ENCODE data around the gene TESK1. TPM values are rescaled to one million over a fixed set of nuclear protein-coding genes. Genes with fewer than 3 reads are reported as not detected.
"Not testable (repeated sequence)": the region's sequence is repeated elsewhere in the genome, so short reads cannot be mapped to it uniquely, and the experiment has no call there.

The TESK1 gene
- total RNA-seq, 1 donor from 2014 or later, result 12.2 TPM

DNA sequence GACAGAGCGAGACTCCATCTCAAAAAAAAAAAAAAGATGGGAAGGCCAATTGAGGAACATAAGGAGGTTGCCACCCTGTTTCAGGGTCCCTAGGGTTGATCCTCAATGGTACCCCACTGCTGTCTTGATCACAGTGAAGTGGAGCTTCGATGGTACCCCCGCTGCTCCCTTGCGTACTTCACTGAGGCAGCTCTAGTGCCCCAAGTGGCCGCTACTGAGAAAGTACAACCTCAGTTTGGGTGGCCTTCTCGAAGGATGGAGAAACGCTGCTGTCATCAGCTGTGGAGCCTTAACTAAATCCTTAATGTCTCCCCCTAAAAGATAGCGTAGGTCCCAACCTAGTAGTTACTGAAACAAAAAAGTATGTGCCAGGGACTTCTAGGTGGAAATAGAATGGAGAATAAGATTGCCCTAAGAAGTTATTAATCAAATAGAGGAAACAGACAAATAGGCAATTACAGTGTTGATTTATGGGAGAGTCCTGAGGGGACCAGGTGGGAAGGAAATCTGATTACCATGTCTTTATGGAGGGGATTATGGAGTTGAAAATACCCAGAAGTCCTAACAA lies 6.3 kb downstream of the TESK1 start:
- no peak for FAIRE-seq
- peak in 1 of 2 donors; percentile 65 for DNase-seq (ENCODE audit: low spot score in 2 of 2)

DNA sequence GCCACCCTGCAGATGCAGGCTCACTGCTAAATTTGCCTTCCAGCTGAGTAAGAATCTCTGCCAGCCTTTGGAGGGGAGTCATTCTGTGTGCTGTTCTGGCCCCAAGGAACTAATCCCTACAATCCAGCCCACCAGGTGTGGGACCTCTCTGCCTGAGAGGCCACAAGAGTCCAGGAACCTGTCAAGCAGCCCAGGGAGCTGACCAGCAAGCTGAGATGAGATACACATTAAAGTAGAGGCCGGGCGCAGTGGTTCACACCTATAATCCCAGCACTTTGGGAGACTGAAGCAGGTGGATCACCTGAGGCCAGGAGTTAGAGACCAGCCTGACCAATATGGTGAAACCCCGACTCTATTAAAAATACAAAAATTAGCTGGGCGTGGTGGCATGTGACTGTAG lies 7.0 kb downstream of the TESK1 start:
- FAIRE-seq, result not testable (repeated sequence)

GRCh38 chr9:35612843-35613242 lies 7.8 kb downstream of the TESK1 start:
- DNase-seq (ENCODE audit: low spot score in 2 of 2), result no peak
- FAIRE-seq, result no peak

More for the DNA sequence above, 7.0 kb downstream of the TESK1 start:
- DNase-seq (ENCODE audit: low spot score in 2 of 2), result not testable (repeated sequence)

DNA sequence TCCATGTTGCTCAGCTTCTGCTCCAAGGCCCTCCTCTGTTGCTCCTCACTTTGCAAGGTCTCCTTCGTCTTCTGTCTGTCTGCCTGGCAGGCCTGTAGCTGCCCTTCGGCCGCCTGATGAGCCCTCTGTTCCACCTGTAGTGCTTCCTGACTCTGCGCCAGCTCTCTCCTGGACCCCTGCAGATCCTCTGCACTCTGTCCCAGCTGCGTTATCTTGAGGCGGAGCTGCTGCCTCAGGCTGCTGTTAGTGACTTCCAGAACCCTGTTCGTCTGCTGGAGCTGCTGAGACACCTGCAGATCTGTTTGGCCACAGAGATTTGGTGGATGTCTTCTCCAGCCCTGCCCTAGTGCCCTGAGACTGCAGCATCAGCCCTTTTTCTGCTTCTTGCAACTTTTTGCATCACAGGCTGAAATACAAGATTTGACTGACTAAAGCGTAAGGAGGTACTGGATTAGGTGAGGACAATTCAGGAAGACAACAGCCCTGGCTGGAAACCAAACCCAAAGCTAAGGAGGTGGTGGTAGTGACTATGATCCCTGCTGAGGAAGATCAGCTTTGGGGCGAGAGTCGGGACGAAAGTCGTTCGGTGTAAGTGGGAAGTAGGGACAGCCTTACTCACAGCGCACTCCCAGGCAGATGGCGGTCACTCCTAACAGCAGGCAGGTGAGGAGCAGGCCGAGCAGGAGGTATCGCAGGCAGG lies 11.1 kb downstream of the TESK1 start:
- FAIRE-seq, result no peak
- no peak for DNase-seq (ENCODE audit: low spot score in 2 of 2)

DNA sequence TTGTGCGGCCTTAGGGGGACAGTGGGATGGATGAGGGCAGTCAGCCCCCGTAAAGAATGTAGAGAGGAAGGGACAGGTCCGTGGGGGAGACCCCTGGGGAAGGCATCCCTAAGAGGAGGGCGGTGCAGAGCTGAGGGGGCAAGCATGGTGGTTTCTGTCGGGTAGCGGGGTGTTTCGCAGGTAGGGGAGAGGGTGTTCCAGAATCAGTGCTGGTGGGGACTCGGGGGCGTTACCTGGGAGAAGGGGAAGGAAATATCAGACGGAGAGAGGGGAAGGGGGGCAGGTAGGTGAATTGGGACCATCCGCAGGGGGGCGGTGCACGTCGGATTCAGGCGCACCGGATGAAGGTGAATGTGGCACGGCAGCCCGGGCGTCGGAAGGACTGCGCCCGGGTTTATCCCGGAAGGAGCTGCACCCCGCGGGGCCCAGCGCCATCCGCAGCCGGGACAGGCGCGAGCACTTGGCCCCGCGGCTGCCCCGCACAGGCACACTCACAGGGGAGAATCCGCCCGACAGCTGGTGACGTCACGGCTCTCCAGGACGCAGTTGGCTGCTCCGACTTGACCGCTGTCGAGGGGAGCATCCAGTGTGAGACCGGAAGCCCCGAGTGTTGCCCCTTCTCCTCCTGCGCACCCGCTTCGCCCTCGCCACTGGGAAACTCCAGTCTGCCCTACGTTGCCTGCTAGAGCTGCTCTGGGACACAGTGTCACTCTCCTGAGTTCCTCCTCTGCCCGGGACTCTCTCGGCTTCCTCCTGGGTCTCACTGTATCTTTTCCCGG lies 11.8 kb downstream of the TESK1 start:
- DNase-seq (ENCODE audit: low spot score in 2 of 2), result peak in 1 of 2 donors; percentile 71

GRCh38 chr9:35617548-35617947 lies 12.5 kb downstream of the TESK1 start:
- DNase-seq (ENCODE audit: low spot score in 2 of 2) (no peak), FAIRE-seq (no peak)

More for the DNA sequence above, 11.8 kb downstream of the TESK1 start:
- FAIRE-seq, result no peak

GRCh38 chr9:35618325-35618727 lies 13.3 kb downstream of the TESK1 start, which contains the start of gene CD72:
TSS of gene CD72 (minus strand) at chr9:35618413. CDS start at chr9:35618303, 110 bp downstream.
- DNase-seq (ENCODE audit: low spot score in 2 of 2) (no peak), FAIRE-seq (no peak)

DNA sequence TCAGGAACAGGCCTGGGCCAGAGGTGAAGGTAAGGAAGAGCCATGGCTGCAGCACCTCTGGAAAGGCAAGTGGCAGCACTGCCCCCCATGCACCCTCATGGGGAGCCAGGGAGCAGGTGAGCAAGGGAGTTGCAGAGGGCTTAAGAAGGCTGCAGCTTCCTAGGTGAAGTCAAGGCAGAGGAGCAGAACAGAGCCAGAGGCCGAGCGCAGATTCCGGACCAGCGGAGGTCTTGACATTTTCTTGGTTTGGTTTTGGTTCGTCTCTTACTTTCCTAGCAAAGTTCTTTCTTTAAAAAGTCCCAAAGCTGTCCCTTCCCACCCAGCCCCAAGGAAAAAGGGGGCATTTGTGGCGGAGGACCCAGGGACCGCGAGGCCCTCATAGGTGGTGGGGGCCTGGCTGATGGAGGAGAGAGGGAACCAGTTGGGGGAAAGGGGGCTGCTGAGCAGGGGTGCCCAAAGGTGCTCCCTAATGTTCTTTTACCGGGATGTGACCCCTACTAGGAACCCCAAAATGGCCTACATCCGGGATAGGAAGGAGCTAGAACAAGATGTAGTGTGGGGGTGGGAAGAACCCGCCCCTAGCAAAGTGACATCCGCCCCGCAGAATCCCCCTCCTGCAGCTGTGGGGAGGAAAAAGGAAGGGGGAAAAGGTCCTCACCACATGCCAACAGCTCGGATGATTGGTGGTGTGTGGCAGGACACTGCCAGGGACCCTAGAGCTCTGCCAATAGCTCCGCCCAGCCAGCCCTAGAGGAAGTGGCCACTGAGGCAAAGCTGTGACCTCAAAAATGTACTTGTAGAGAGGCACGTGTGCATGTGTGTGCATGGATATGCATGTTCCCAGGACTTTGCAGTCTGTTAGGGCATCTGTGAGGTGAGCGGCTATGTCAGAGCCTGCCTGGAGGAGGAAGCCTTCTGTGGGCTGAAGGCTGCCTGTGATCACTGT lies 14.1 kb downstream of the TESK1 start:
- no peak for FAIRE-seq

DNA sequence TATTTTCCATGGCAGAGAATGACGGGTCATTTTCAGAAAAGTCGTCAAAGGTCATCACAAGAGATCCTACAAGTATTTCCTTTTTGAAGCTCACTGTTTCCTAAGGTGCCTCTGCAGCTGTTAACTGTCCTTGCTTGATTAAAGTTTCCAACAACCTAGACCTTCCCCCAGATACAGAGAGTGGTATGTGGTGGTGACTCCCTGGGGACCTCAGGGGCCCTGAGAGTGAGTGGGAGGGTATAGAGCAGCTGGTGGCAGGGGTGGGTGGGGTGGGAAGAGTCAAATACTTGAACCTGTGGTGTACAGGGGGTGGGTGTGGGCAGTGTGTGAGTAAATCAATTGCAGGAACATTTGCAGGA lies 14.7 kb downstream of the TESK1 start:
- no peak for FAIRE-seq

More for the DNA sequence above, 14.1 kb downstream of the TESK1 start:
- DNase-seq (ENCODE audit: low spot score in 2 of 2), result no peak

GRCh38 chr9:35627575-35627974 lies 22.5 kb downstream of the TESK1 start:
- FAIRE-seq, result no peak

More for the DNA sequence above, 14.7 kb downstream of the TESK1 start:
- no peak for DNase-seq (ENCODE audit: low spot score in 2 of 2)

DNA sequence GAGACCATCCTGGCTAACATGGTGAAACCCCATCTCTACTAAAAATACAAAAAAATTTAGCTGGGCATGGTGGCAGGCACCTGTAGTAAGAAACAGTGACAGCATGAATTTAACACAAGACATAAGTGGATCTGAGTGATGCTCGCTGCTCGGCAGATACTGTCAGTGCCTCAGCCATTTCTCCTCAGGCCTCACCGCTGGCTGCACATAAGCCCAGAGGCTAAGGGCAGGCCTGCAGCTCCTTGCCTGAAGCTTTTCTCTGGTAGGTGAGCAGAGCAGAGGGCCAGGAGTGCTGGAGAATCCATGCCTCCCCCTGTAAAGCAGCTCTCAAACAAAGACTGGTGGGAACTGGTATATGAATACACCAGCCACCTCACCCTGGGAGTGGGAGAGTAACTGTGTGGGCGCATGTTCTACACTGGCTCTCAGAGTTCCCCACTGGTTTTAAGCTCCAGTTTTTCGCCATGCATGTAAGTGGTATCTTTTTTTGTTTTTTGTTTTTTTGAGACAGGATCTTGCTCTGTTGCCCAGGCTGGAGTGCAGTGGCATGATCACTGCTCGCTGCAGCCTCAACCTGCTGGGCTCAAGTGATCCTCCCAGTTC lies 23.4 kb downstream of the TESK1 start:
- FAIRE-seq (no peak), DNase-seq (ENCODE audit: low spot score in 2 of 2) (no peak)

More at GRCh38 chr9:35627575-35627974, 22.5 kb downstream of the TESK1 start:
- DNase-seq (ENCODE audit: low spot score in 2 of 2), result no peak

- no peak for FAIRE-seq
- no peak for DNase-seq (ENCODE audit: low spot score in 2 of 2)
Observed at GRCh38 chr9:35629597-35629996, 24.5 kb downstream of the TESK1 start.

GRCh38 chr9:35635730-35636129 lies 30.7 kb downstream of the TESK1 start:
- no peak for FAIRE-seq
- no peak for DNase-seq (ENCODE audit: low spot score in 2 of 2)

DNA sequence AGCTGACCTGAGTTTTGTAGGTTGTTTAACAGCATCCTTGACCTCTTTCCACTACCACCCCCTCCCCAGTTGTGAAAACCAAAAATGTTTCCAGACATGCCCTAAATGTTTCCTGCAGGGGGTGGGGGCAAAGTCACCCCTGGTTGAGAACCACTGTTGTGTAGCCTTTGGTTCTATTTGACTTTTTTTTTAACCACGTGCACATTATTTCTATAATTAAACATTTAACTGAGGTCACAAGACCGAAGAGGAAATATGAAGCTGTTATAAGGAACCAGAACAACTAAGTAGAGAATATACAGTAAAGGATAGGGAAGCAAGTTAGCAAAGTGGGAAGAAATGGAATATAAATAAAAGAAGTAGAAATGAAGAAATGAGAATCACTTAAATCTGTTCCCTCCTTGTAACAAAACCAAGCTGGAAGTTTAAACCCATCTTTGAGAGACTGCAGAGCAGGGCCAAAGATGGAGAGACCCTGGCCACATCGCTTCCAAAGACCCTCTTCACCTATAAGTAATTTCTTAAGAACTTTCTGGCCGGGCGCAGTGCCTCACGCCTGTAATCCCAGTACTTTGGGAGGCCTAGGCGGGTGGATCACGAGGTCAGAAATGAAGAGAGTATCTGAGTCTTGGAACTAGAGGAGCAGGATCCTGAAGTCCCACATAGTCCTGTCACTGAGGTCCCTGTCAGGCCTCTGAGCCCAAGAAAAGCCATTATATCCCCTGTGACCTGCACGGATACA lies 31.2 kb downstream of the TESK1 start:
- DNase-seq (ENCODE audit: low spot score in 2 of 2), result no peak
- no peak for FAIRE-seq

- DNase-seq (ENCODE audit: low spot score in 2 of 2); FAIRE-seq: not testable (repeated sequence)
Observed at GRCh38 chr9:35636877-35637246, 31.8 kb downstream of the TESK1 start.

DNA sequence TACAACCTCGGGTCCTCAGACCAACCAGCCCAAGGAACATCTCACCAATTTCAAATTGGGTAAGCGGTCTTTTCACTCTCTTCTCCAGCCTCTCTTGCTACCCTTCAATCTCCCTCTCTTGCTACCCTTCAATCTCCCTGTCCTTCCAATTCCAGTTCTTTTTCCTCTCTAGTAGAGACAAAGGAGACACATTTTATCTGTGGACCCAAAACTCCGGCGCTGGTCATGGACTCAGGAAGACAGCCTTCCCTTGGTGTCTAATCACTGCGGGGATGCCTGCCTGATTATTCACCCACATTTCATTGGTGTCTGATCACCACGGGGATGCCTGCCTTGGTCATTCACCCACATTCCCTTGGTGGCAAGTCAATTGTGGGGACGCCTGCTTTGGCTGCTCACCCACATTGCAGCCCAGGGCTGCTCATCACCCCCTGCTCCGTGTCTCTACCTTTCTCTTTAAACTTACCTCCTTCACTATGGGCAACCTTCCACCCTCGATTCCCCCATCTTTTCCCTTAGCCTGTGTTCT lies 32.4 kb downstream of the TESK1 start:
- not testable (repeated sequence) for DNase-seq (ENCODE audit: low spot score in 2 of 2); FAIRE-seq

DNA sequence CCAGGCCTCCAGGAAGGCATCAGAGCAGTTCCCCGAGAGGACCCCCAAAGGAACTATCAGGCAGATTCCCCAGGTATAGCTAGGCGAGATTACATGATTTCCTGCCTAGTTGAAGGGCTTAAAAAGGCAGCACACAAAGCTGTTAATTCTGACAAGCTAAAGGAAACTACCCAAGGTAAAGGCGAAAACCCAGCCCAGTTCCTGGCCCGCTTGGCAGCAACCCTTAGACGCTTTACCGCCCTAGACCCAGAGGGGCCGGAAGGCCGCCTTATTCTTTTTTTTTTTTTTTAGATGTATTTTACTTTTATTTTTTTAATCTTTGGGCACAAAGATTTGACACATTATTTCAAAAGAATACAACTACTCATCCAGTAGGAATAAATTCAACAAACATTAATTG lies 33.7 kb downstream of the TESK1 start:
- not testable (repeated sequence) for DNase-seq (ENCODE audit: low spot score in 2 of 2); FAIRE-seq

DNA sequence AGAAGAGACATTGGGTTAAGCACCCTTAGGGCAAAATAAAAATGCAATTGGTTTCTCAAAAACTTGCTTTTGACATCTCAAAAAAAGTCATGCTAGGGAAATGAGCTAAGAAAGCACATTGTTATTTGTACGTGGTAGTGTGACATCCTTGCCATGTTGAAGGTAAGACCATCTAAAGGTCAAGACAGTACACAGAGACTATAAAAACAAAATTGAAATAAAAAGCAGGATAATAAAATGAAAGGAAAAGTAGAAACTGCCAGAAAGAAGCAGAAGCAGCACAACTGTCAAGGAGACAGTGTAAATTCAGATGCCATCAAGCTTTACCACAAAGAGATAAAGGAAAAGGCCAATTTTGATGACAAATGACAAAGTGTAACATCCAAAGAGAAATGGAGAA lies 34.2 kb downstream of the TESK1 start:
- DNase-seq (ENCODE audit: low spot score in 2 of 2); FAIRE-seq: not testable (repeated sequence)

GRCh38 chr9:35639631-35640030 lies 34.6 kb downstream of the TESK1 start:
- FAIRE-seq (no peak), DNase-seq (ENCODE audit: low spot score in 2 of 2) (no peak)
